ENCODE results near the gene FANCC.

Gene FANCC

GRCh38 chr9:95063300-95063699 lies 254.2 kb downstream of the FANCC start:
- no peak for TF ChIP-seq JUND (IDR thresholded peaks at IDR 0.05; ENCODE audit: low read depth)
- DNase-seq (ENCODE audit: low read depth in 1 of 2, low spot score in 1 of 2): no peak
- in situ Hi-C loops (cut with HindIII; ENCODE audit: low pct_unique_long_range_greater_than_20kb, low sequenced_read_pairs): no loop called here

GRCh38 chr9:95062596-95063065 lies 254.9 kb downstream of the FANCC start:
- TF ChIP-seq JUND (IDR thresholded peaks at IDR 0.05; ENCODE audit: low read depth): no peak
- in situ Hi-C loops (cut with HindIII; ENCODE audit: low pct_unique_long_range_greater_than_20kb, low sequenced_read_pairs): no loop called here
- no peak for DNase-seq (ENCODE audit: low read depth in 1 of 2, low spot score in 1 of 2)

- TF ChIP-seq JUND (IDR thresholded peaks at IDR 0.05; ENCODE audit: low read depth): no peak
- in situ Hi-C loops (cut with HindIII; ENCODE audit: low pct_unique_long_range_greater_than_20kb, low sequenced_read_pairs): no loop called here
- DNase-seq (ENCODE audit: low read depth in 1 of 2, low spot score in 1 of 2): no peak
These were observed 255.5 kb downstream of the FANCC start for GRCh38 chr9:95061916-95062595.

GRCh38 chr9:95060916-95061315 lies 256.6 kb downstream of the FANCC start:
- TF ChIP-seq JUND (IDR thresholded peaks at IDR 0.05; ENCODE audit: low read depth): no peak
- in situ Hi-C loops (cut with HindIII; ENCODE audit: low pct_unique_long_range_greater_than_20kb, low sequenced_read_pairs): no loop called here
- DNase-seq (ENCODE audit: low read depth in 1 of 2, low spot score in 1 of 2): no peak

- in situ Hi-C loops (cut with HindIII; ENCODE audit: low pct_unique_long_range_greater_than_20kb, low sequenced_read_pairs): no loop called here
- DNase-seq (ENCODE audit: low read depth in 1 of 2, low spot score in 1 of 2): no peak
- TF ChIP-seq JUND (IDR thresholded peaks at IDR 0.05; ENCODE audit: low read depth): no peak
These were observed 257.3 kb downstream of the FANCC start for GRCh38 chr9:95060234-95060633.

GRCh38 chr9:95058795-95059386 lies 258.6 kb downstream of the FANCC start:
- no peak for DNase-seq (ENCODE audit: low read depth in 1 of 2, low spot score in 1 of 2)
- no peak for TF ChIP-seq JUND (IDR thresholded peaks at IDR 0.05; ENCODE audit: low read depth)
- in situ Hi-C loops (cut with HindIII; ENCODE audit: low pct_unique_long_range_greater_than_20kb, low sequenced_read_pairs): no loop called here

GRCh38 chr9:95058121-95058785 lies 259.3 kb downstream of the FANCC start:
- DNase-seq (ENCODE audit: low read depth in 1 of 2, low spot score in 1 of 2): no peak
- TF ChIP-seq JUND (IDR thresholded peaks at IDR 0.05; ENCODE audit: low read depth): no peak
- in situ Hi-C loops (cut with HindIII; ENCODE audit: low pct_unique_long_range_greater_than_20kb, low sequenced_read_pairs): no loop called here

- TF ChIP-seq JUND (IDR thresholded peaks at IDR 0.05; ENCODE audit: low read depth): no peak
- in situ Hi-C loops (cut with HindIII; ENCODE audit: low pct_unique_long_range_greater_than_20kb, low sequenced_read_pairs): no loop called here
- no peak for DNase-seq (ENCODE audit: low read depth in 1 of 2, low spot score in 1 of 2)
These were observed 260.4 kb downstream of the FANCC start for GRCh38 chr9:95057101-95057500.

GRCh38 chr9:95055851-95056551 lies 261.5 kb downstream of the FANCC start:
- in situ Hi-C loops (cut with HindIII; ENCODE audit: low pct_unique_long_range_greater_than_20kb, low sequenced_read_pairs): no loop called here
- DNase-seq (ENCODE audit: low read depth in 1 of 2, low spot score in 1 of 2): no peak
- no peak for TF ChIP-seq JUND (IDR thresholded peaks at IDR 0.05; ENCODE audit: low read depth)

GRCh38 chr9:95055334-95055850 lies 262.1 kb downstream of the FANCC start:
- in situ Hi-C loops (cut with HindIII; ENCODE audit: low pct_unique_long_range_greater_than_20kb, low sequenced_read_pairs): no loop called here
- no peak for TF ChIP-seq JUND (IDR thresholded peaks at IDR 0.05; ENCODE audit: low read depth)
- no peak for DNase-seq (ENCODE audit: low read depth in 1 of 2, low spot score in 1 of 2)

- TF ChIP-seq JUND (IDR thresholded peaks at IDR 0.05; ENCODE audit: low read depth): no peak
- no peak for DNase-seq (ENCODE audit: low read depth in 1 of 2, low spot score in 1 of 2)
- in situ Hi-C loops (cut with HindIII; ENCODE audit: low pct_unique_long_range_greater_than_20kb, low sequenced_read_pairs): no loop called here
These were observed 263.6 kb downstream of the FANCC start for GRCh38 chr9:95053611-95054570.

- in situ Hi-C loops (cut with HindIII; ENCODE audit: low pct_unique_long_range_greater_than_20kb, low sequenced_read_pairs): no loop called here
- no peak for DNase-seq (ENCODE audit: low read depth in 1 of 2, low spot score in 1 of 2)
- TF ChIP-seq JUND (IDR thresholded peaks at IDR 0.05; ENCODE audit: low read depth): no peak
These were observed 267.7 kb downstream of the FANCC start for GRCh38 chr9:95049761-95050160.
